ENCODE data around the gene CNDP1.

Gene CNDP1

GRCh38 chr18:74534150-74534969, at the start of gene CNDP1:
Gene CNDP1, plus strand, starts transcription at chr18:74534500. Its CDS starts 168 bp downstream, at chr18:74534668.
- no peaks in the 10 kb centered on the region for H3K79me2 ChIP-seq
- no peak for TF ChIP-seq CTCF (IDR thresholded peaks at IDR 0.05)
- no peaks in the 10 kb centered on the region for H3K4me1 ChIP-seq
- H3K4me2 ChIP-seq (ENCODE audit: low read length): no peak within 1 kb of the TSS
- no peak within 1 kb of the TSS for H3K9ac ChIP-seq
- H3K4me3 ChIP-seq (ENCODE audit: low read depth, low read length): no peak within 1 kb of the TSS
- no peak within 1 kb of the TSS for H2AFZ ChIP-seq
- no peaks in the 10 kb centered on the region for H3K36me3 ChIP-seq (ENCODE audit: control insufficient read depth, insufficient read depth, low read length)
- H3K27me3 ChIP-seq (ENCODE audit: control insufficient read depth, insufficient read depth, low read length): no peaks in the 10 kb centered on the region
- H3K27ac ChIP-seq: no peak within 1 kb of the TSS
- no peaks in the 10 kb centered on the region for H3K9me3 ChIP-seq (ENCODE audit: control insufficient read depth, low read length)

- H3K4me3 ChIP-seq (ENCODE audit: low read depth, low read length): no peak overlapping the region
- H3K4me2 ChIP-seq (ENCODE audit: low read length): no peak overlapping the region
- no peaks in the 10 kb centered on the region for H3K36me3 ChIP-seq (ENCODE audit: control insufficient read depth, insufficient read depth, low read length)
- no peak overlapping the region for H2AFZ ChIP-seq
- no peaks in the 10 kb centered on the region for H3K4me1 ChIP-seq
- no peaks in the 10 kb centered on the region for H3K27me3 ChIP-seq (ENCODE audit: control insufficient read depth, insufficient read depth, low read length)
- H3K9me3 ChIP-seq (ENCODE audit: control insufficient read depth, low read length): no peaks in the 10 kb centered on the region
- no peak for TF ChIP-seq CTCF (IDR thresholded peaks at IDR 0.05)
- H3K79me2 ChIP-seq: no peaks in the 10 kb centered on the region
- H3K9ac ChIP-seq: no peak overlapping the region
- H3K27ac ChIP-seq: no peak overlapping the region
These were observed 48.0 kb upstream of the CNDP1 start for GRCh38 chr18:74486119-74486849.

- no peaks in the 10 kb centered on the region for H3K36me3 ChIP-seq (ENCODE audit: control insufficient read depth, insufficient read depth, low read length)
- TF ChIP-seq CTCF (IDR thresholded peaks at IDR 0.05): no peak
- no peak overlapping the region for H2AFZ ChIP-seq
- no peak overlapping the region for H3K9ac ChIP-seq
- H3K27ac ChIP-seq: no peak overlapping the region
- no peaks in the 10 kb centered on the region for H3K4me1 ChIP-seq
- no peak overlapping the region for H3K4me3 ChIP-seq (ENCODE audit: low read depth, low read length)
- no peaks in the 10 kb centered on the region for H3K9me3 ChIP-seq (ENCODE audit: control insufficient read depth, low read length)
- H3K27me3 ChIP-seq (ENCODE audit: control insufficient read depth, insufficient read depth, low read length): no peaks in the 10 kb centered on the region
- no peak overlapping the region for H3K4me2 ChIP-seq (ENCODE audit: low read length)
- no peaks in the 10 kb centered on the region for H3K79me2 ChIP-seq
These were observed 45.9 kb upstream of the CNDP1 start for GRCh38 chr18:74488354-74488753.

- no peak overlapping the region for H3K4me3 ChIP-seq (ENCODE audit: low read depth, low read length)
- no peaks in the 10 kb centered on the region for H3K79me2 ChIP-seq
- no peaks in the 10 kb centered on the region for H3K27me3 ChIP-seq (ENCODE audit: control insufficient read depth, insufficient read depth, low read length)
- no peak overlapping the region for H3K9ac ChIP-seq
- H3K36me3 ChIP-seq (ENCODE audit: control insufficient read depth, insufficient read depth, low read length): no peaks in the 10 kb centered on the region
- no peaks in the 10 kb centered on the region for H3K4me1 ChIP-seq
- H3K9me3 ChIP-seq (ENCODE audit: control insufficient read depth, low read length): no peaks in the 10 kb centered on the region
- no peak overlapping the region for H2AFZ ChIP-seq
- no peak overlapping the region for H3K27ac ChIP-seq
- no peak for TF ChIP-seq CTCF (IDR thresholded peaks at IDR 0.05)
- H3K4me2 ChIP-seq (ENCODE audit: low read length): no peak overlapping the region
These were observed 45.4 kb upstream of the CNDP1 start for GRCh38 chr18:74488864-74489263.

All from parathyroid adenoma (tissue), 2 donors.